Stimulated activated CD4-positive, alpha-beta T cell treated with anti-CD3 and anti-CD28 coated beads, Interleukin-2, amount 100 ng/mL, for 48 hours (primary cell): ENCODE data around the gene DLGAP1.

Source experiments
- DNase-seq, 2 donors: peaks; one replicate each; pipeline ENCODE4 v3.0.0-alpha.2; 2020

DLGAP1 gene

GRCh38 chr18:3748086-3748485 lies 707.0 kb downstream of the DLGAP1 start:
- no peak for DNase-seq

GRCh38 chr18:3747176-3747973 lies 707.7 kb downstream of the DLGAP1 start:
- no peak for DNase-seq

- DNase-seq = no peak
Measured at GRCh38 chr18:3742541-3742940, 712.6 kb downstream of the DLGAP1 start.

GRCh38 chr18:3741333-3741732 lies 713.8 kb downstream of the DLGAP1 start:
- DNase-seq = no peak

- DNase-seq = no peak
Measured at GRCh38 chr18:3728704-3729437, 726.2 kb downstream of the DLGAP1 start.

GRCh38 chr18:3727274-3727673 lies 727.8 kb downstream of the DLGAP1 start:
- DNase-seq = no peak

GRCh38 chr18:3726238-3726951 lies 728.7 kb downstream of the DLGAP1 start:
- no peak for DNase-seq

- DNase-seq = no peak
Measured at GRCh38 chr18:3725115-3725514, 730.0 kb downstream of the DLGAP1 start.

- DNase-seq = no peak
Measured at GRCh38 chr18:3723554-3723953, 731.6 kb downstream of the DLGAP1 start.

GRCh38 chr18:3722649-3723433 lies 732.3 kb downstream of the DLGAP1 start:
- DNase-seq = no peak

GRCh38 chr18:3721771-3722648 lies 733.1 kb downstream of the DLGAP1 start:
- DNase-seq = no peak

GRCh38 chr18:3720818-3721545 lies 734.1 kb downstream of the DLGAP1 start:
- no peak for DNase-seq

- DNase-seq = no peak
Measured at GRCh38 chr18:3720159-3720558, 734.9 kb downstream of the DLGAP1 start.

- no peak for DNase-seq
Measured at GRCh38 chr18:3717376-3718025, 737.6 kb downstream of the DLGAP1 start.

- no peak for DNase-seq
Measured at GRCh38 chr18:3716116-3716660, 738.9 kb downstream of the DLGAP1 start.

GRCh38 chr18:3715231-3716080 lies 739.7 kb downstream of the DLGAP1 start:
- no peak for DNase-seq

- DNase-seq = no peak
Measured at GRCh38 chr18:3713708-3714107, 741.4 kb downstream of the DLGAP1 start.

- DNase-seq = no peak
Measured at GRCh38 chr18:3713166-3713565, 741.9 kb downstream of the DLGAP1 start.

- DNase-seq = no peak
Measured at GRCh38 chr18:3712491-3712890, 742.6 kb downstream of the DLGAP1 start.
